Neuron (in vitro differentiated cells): Measurements from ENCODE around the gene ANKRD13D.

Experiments
- H2AFZ ChIP-seq: one replicate; pipeline ENCODE4 v1.6.1; 2013; ENCODE audit warnings: low read depth, mild to moderate bottlenecking, inconsistent platforms, low read length, moderate library complexity
- H3K27me3 ChIP-seq: one replicate; pipeline ENCODE4 v1.6.1; 2013; ENCODE audit warnings: low read length; ENCODE audit not compliant: insufficient read depth
- H3K36me3 ChIP-seq: one replicate; pipeline ENCODE4 v1.6.1; 2013; ENCODE audit warnings: low read length; ENCODE audit not compliant: insufficient read depth
- H3K4me1 ChIP-seq: one replicate; pipeline ENCODE4 v1.6.1; 2013; ENCODE audit warnings: low read length; ENCODE audit not compliant: insufficient read depth
- H3K4me3 ChIP-seq: 2 replicates; pipeline ENCODE4 v1.5.1; 2013; ENCODE audit warnings: mild to moderate bottlenecking, low read length, moderate library complexity
- H3K9me3 ChIP-seq: one replicate; pipeline ENCODE4 v1.6.1; 2013; ENCODE audit warnings: low read length

ANKRD13D gene

DNA sequence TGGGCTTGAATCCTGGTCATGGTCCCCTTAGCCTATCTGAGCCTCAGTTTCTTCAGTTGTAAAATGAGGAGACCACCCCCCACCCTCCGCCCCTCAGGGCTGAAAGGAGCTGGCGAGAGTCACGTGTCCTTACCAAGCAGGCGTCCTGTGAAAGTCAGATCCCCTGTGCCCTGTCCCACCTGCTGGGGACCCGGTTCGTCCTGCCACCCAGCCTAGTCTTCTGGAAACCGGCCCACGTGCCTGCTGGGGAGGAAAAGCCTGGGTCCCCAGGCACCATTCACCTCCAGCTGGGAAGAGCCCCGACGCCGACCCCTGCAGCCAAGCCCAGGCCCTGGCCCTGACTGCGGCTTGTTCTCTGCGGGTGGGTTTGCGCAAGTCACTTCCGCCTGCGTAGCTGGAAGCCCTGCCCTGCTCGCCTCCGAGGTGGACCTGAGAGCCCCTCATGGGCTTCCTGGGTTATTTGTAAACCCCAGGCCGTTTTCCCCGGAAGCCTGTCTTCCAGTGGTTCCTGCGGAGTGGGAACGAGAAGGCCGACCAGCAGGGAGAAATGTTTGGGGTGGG lies 13.5 kb downstream of the ANKRD13D start:
- H2AFZ ChIP-seq = no peak overlapping the region
- H3K9me3 ChIP-seq = no peaks in the 10 kb centered on the region
- no peak overlapping the region for H3K4me3 ChIP-seq
- H3K36me3 ChIP-seq = peaks cover 29% of the 10 kb centered on the region
- H3K27me3 ChIP-seq = no peaks in the 10 kb centered on the region
- H3K4me1 ChIP-seq = peaks cover 10% of the 10 kb centered on the region

DNA sequence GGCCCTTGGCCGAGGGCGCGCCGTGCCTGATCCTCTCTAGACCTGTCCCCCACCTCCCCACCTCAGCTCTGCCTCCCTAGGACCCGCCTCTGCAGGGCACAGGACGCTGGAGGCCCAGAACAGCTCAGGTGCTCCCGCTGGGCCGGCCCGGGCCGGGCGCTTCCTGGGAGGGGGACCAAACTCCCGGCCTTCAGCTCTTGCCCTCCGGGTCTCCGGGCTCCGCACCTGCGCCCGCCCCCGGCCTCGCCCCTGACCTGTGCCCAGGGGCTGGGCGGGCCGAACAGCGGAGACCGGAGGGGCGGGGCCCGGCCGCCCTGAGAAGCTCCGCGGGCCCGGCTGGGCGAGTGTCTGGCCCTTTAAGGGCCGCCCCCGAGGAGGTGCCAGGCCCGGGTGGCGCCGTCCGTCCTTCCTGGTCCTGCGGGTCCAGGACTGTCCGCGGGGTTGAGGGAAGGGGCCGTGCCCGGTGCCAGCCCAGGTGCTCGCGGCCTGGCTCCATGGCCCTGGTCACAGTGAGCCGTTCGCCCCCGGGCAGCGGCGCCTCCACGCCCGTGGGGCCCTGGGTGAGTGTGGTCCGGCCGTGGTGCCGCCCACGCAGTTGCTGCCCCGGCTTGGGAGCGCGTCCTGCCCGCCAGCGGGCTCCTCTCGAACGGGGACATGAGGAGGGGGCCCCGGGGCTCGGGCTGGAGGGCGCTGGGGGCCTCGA lies 14.2 kb downstream of the ANKRD13D start, which contains the start of gene SSH3:
Gene SSH3, plus strand, starts transcription at position 399 of the 703 bp plus-strand sequence. Its CDS starts 96 bp downstream, at position 495.
- Histone ChIP-seq H3K36me3 (peaks cover 28% of the 10 kb centered on the region), H3K27me3 (no peaks in the 10 kb centered on the region), H2AFZ (no peak within 1 kb of the TSS), H3K4me3 (no peak within 1 kb of the TSS), H3K4me1 (peaks cover 10% of the 10 kb centered on the region), H3K9me3 (no peaks in the 10 kb centered on the region)

DNA sequence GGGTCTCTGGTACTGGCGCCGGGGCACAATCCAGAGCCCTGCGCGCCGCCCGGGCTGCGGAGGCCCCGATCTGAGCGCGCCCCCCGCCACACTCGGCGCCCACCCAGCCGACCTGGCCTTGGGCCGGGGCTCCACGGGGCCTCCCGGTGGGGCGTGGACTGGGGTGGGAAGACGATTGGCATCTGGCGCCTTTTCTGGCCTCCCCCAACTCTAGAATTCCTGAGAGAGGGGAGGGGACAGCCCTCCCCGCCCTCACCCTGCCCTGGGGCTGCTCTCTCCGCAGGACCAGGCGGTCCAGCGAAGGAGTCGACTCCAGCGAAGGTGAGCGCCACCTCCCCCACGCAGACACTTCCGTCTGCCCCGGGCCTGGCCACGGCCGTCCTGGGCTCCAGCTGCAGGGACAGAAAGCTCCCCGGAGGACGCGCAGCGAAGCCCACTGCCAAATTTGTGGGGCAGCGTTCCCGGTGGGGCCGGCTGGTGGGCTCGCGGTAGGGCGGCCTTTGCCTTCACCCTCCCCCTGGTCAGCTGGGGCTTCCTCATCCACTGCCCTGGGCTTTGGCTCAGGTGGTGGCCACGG lies 14.8 kb downstream of the ANKRD13D start:
- Histone ChIP-seq H3K27me3 (no peaks in the 10 kb centered on the region), H3K4me3 (no peak overlapping the region), H3K4me1 (peaks cover 10% of the 10 kb centered on the region), H3K36me3 (peaks cover 22% of the 10 kb centered on the region), H2AFZ (no peak overlapping the region), H3K9me3 (no peaks in the 10 kb centered on the region)

DNA sequence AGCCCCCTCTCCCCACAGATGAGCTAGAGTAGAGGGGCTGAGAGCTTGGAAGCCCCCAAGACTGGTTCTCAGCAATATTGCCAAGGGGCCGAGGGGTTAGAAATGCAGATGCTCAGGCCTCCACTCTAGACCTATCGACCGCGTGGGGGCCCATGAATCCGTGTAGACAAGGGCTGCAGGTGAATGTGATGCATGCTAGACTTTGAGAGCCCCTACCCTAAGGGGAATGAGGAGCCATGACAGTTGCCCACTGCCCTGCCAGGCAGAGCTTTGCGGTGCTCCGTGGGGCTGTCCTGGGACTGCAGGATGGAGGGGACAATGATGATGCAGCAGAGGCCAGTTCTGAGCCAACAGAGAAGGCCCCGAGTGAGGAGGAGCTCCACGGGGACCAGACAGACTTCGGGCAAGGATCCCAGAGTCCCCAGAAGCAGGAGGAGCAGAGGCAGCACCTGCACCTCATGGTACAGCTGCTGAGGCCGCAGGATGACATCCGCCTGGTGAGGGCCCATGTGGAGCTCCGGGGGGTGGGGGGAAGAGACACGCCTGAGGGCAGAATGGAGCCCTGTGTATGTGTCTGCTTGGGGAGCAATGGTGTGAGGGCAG lies 15.5 kb downstream of the ANKRD13D start:
- H3K27me3 ChIP-seq = no peaks in the 10 kb centered on the region
- H2AFZ ChIP-seq = no peak overlapping the region
- no peak overlapping the region for H3K4me3 ChIP-seq
- H3K4me1 ChIP-seq = peaks cover 10% of the 10 kb centered on the region
- H3K36me3 ChIP-seq = peaks cover 15% of the 10 kb centered on the region
- H3K9me3 ChIP-seq = no peaks in the 10 kb centered on the region

DNA sequence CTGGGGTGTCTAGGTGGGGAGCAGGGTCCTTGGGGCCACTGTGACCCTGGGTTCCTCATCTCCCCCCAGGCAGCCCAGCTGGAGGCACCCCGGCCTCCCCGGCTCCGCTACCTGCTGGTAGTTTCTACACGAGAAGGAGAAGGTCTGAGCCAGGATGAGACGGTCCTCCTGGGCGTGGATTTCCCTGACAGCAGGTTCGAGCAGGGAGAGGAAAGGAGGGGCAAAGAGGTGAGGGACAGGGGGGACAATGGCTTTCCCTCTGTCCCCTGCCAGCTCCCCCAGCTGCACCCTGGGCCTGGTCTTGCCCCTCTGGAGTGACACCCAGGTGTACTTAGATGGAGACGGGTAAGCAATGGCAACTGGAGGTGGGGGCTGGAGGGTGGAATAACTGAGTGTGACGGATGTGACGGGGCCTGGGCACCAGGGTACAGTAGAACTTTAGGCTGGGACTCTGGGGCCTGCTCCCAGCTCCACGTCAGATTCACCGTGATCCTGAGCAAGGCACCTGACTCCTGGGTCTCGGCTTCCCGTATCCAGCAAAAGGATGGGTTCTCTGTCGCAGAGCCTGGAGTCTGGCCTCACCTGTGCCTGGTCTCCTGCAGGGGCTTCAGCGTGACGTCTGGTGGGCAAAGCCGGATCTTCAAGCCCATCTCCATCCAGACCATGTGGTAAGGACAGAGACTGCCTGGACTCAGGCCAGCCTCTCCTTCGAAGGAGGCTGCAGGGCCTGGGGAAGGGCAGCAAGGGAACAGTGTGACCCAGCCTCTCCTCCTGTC lies 17.9 kb downstream of the ANKRD13D start:
- H3K4me1 ChIP-seq = peaks cover 4% of the 10 kb centered on the region
- H3K36me3 ChIP-seq = no peaks in the 10 kb centered on the region
- H3K9me3 ChIP-seq = no peaks in the 10 kb centered on the region
- no peak overlapping the region for H2AFZ ChIP-seq
- no peak overlapping the region for H3K4me3 ChIP-seq
- H3K27me3 ChIP-seq = no peaks in the 10 kb centered on the region

DNA sequence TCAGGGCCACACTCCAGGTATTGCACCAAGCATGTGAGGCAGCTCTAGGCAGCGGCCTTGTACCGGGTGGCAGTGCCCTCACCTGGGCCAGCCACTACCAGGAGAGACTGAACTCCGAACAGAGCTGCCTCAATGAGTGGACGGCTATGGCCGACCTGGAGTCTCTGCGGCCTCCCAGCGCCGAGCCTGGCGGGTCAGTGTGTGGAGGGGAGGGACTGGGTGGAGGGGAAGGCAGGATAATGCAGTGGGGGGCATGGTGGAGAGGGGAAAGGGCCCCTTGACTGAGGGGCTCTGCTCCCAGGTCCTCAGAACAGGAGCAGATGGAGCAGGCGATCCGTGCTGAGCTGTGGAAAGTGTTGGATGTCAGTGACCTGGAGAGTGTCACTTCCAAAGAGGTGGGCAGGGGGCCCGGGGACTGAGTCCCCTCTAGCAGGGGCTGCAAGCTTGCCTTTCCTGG lies 18.5 kb downstream of the ANKRD13D start:
- Histone ChIP-seq H2AFZ (no peak overlapping the region), H3K27me3 (no peaks in the 10 kb centered on the region), H3K36me3 (no peaks in the 10 kb centered on the region), H3K4me3 (no peak overlapping the region), H3K9me3 (no peaks in the 10 kb centered on the region), H3K4me1 (peaks cover under 1% of the 10 kb centered on the region)

DNA sequence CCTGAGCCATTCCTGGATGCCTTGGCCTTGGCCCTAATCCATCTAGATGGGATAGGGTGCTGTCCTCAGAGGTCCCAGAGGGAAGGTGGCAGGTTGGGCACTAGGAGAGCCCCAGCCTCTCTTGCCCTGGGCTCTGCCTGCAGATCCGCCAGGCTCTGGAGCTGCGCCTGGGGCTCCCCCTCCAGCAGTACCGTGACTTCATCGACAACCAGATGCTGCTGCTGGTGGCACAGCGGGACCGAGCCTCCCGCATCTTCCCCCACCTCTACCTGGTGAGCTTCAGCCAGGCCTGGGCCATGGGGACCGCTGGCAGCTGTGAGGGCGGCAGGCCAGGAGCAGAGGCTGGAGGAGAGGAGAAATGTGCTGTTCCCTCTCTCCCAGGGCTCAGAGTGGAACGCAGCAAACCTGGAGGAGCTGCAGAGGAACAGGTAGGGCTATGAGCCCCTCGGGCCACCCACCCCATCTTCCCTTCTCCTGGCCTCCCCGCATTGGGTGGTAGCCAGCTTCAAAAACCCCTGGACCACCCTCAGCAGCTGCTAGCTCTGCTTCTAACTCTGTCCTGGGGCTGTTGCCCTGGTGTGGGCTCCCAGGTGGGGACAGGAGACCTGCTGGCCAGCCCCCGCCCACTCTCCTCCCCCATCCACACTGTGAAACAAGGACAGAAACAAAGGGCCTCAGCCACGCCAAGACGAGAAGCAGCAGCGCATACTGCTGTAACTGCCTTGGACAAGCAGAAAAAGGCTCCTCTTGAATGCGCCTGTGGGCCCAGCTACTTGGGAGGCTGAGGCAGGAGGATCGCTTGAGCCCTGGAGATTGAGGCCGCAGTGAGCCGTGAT lies 19.1 kb downstream of the ANKRD13D start:
- Histone ChIP-seq H3K9me3 (no peaks in the 10 kb centered on the region), H3K4me1 (no peaks in the 10 kb centered on the region), H3K36me3 (no peaks in the 10 kb centered on the region)

DNA sequence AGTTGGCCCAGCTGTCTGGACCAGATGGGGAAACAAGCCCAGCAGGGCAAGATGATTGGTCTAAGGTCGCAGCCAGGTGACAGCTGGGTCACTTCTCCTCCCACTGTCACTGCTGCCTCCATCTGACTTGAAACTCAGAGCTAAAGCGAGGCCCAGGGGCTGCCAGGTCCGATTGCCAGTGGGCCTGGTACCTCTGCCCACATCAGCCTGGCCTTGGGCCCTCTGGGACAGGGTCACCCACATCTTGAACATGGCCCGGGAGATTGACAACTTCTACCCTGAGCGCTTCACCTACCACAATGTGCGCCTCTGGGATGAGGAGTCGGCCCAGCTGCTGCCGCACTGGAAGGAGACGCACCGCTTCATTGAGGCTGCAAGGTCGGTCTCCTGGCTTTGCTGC lies 20.1 kb downstream of the ANKRD13D start:
- Histone ChIP-seq H3K9me3 (no peaks in the 10 kb centered on the region), H2AFZ (no peak overlapping the region), H3K4me1 (no peaks in the 10 kb centered on the region), H3K27me3 (no peaks in the 10 kb centered on the region), H3K4me3 (no peak overlapping the region), H3K36me3 (no peaks in the 10 kb centered on the region)

More for the DNA sequence above, 19.1 kb downstream of the ANKRD13D start:
- Histone ChIP-seq H2AFZ (no peak overlapping the region), H3K27me3 (no peaks in the 10 kb centered on the region), H3K4me3 (no peak overlapping the region)

DNA sequence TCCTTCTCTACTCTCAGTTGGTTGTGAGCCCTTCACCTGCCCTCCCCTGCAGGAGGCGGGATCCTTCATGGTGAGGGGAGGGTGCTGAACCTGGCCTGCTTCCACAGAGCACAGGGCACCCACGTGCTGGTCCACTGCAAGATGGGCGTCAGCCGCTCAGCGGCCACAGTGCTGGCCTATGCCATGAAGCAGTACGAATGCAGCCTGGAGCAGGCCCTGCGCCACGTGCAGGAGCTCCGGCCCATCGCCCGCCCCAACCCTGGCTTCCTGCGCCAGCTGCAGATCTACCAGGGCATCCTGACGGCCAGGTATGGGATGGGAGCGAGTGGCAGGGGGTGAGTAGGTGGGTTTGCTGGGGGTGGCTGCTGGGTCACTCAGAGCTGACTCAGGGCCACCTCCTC lies 20.6 kb downstream of the ANKRD13D start:
- Histone ChIP-seq H3K4me3 (no peak overlapping the region), H3K4me1 (no peaks in the 10 kb centered on the region), H3K27me3 (no peaks in the 10 kb centered on the region), H2AFZ (no peak overlapping the region), H3K36me3 (no peaks in the 10 kb centered on the region), H3K9me3 (no peaks in the 10 kb centered on the region)

DNA sequence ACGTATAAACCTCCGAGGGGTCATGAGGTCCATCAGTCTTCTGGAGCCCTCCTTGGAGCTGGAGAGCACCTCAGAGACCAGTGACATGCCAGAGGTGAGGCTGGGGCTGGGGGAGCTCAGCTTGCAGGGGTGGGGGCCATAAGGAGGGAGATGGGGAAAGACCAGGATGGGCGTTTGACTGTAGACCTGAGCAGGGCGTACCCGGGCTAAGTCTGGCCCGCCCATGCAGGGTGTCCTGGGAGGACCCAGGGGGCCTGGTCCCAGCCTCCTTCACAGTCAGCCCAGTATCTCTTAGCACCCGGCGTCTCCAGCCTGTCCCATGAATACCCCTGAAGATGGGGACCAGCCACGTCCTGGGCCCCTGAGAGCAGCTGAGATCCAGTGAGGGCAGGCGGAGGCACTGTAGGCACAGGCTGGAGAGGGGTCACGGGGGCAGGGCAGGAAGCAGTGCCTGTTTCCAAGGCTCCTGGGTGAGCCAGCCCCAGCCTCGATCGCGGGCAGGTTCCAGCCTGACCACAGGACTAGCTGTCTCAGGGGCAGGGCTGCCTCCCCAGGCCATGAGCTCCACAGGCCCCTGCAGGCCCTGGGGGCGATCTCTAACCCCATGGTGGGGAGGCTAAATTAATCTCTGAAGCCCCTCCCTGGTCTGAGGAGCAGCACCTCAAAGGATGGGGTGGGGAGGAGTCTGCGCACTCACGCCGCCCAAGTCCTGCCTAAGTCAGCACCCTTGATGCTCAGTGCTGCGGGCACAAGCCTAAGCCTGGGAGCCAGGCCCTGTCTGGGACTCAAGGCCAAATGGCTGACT lies 21.3 kb downstream of the ANKRD13D start:
- Histone ChIP-seq H3K36me3 (no peaks in the 10 kb centered on the region), H3K4me1 (no peaks in the 10 kb centered on the region), H2AFZ (no peak overlapping the region), H3K27me3 (no peaks in the 10 kb centered on the region), H3K9me3 (no peaks in the 10 kb centered on the region), H3K4me3 (no peak overlapping the region)

DNA sequence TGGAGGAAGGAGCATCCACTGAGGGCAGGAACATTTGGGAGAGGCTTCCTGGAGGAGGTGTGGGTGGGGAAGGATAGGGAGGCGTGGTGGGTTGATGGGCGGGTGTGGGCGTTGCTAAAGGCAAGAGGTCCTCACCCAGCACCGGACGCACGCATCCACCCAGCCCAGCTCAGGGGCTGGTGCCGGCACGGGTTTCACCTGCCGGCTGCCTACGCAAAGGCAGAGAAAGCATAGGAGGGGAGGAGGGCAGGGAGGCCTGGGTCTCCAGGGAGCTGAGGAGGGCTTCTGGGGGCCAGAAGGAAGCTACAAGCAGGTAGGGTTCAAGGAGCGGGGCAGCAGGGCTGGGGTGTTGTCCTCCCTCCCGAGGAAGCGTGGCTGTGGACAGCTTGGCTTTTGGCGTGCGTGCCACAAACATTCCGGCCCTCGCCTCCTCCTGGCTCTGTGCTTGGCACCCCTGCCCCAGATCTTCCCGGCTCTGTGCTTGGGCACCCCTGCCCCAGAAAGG lies 22.0 kb downstream of the ANKRD13D start:
- no peaks in the 10 kb centered on the region for H3K36me3 ChIP-seq
- H3K4me3 ChIP-seq = no peak overlapping the region
- H3K4me1 ChIP-seq = no peaks in the 10 kb centered on the region
- H3K9me3 ChIP-seq = no peaks in the 10 kb centered on the region
- H3K27me3 ChIP-seq = no peaks in the 10 kb centered on the region
- H2AFZ ChIP-seq = no peak overlapping the region
